Renal cortical epithelial cell (primary cell): ENCODE data around the gene SCAPER. TPM values are rescaled to one million over a fixed set of nuclear protein-coding genes. Genes with fewer than 3 reads are reported as not detected.

Source experiments
- DNase-seq: peaks from one replicate; pipeline ENCODE4 v3.0.0-alpha.2; 2011; ENCODE audit warnings: low read depth
- total RNA-seq: library from RNA; depleted of rRNA; stranded (reverse); fragments of >200 nt; gene quantifications from 2 replicates; pipeline ENCODE4 v1.2.3, GENCODE V29; 2014

SCAPER gene, protein sequence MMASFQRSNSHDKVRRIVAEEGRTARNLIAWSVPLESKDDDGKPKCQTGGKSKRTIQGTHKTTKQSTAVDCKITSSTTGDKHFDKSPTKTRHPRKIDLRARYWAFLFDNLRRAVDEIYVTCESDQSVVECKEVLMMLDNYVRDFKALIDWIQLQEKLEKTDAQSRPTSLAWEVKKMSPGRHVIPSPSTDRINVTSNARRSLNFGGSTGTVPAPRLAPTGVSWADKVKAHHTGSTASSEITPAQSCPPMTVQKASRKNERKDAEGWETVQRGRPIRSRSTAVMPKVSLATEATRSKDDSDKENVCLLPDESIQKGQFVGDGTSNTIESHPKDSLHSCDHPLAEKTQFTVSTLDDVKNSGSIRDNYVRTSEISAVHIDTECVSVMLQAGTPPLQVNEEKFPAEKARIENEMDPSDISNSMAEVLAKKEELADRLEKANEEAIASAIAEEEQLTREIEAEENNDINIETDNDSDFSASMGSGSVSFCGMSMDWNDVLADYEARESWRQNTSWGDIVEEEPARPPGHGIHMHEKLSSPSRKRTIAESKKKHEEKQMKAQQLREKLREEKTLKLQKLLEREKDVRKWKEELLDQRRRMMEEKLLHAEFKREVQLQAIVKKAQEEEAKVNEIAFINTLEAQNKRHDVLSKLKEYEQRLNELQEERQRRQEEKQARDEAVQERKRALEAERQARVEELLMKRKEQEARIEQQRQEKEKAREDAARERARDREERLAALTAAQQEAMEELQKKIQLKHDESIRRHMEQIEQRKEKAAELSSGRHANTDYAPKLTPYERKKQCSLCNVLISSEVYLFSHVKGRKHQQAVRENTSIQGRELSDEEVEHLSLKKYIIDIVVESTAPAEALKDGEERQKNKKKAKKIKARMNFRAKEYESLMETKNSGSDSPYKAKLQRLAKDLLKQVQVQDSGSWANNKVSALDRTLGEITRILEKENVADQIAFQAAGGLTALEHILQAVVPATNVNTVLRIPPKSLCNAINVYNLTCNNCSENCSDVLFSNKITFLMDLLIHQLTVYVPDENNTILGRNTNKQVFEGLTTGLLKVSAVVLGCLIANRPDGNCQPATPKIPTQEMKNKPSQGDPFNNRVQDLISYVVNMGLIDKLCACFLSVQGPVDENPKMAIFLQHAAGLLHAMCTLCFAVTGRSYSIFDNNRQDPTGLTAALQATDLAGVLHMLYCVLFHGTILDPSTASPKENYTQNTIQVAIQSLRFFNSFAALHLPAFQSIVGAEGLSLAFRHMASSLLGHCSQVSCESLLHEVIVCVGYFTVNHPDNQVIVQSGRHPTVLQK (N-terminal part only)
- total RNA-seq: 7.3 and 11.7 TPM in 2 replicates

DNA sequence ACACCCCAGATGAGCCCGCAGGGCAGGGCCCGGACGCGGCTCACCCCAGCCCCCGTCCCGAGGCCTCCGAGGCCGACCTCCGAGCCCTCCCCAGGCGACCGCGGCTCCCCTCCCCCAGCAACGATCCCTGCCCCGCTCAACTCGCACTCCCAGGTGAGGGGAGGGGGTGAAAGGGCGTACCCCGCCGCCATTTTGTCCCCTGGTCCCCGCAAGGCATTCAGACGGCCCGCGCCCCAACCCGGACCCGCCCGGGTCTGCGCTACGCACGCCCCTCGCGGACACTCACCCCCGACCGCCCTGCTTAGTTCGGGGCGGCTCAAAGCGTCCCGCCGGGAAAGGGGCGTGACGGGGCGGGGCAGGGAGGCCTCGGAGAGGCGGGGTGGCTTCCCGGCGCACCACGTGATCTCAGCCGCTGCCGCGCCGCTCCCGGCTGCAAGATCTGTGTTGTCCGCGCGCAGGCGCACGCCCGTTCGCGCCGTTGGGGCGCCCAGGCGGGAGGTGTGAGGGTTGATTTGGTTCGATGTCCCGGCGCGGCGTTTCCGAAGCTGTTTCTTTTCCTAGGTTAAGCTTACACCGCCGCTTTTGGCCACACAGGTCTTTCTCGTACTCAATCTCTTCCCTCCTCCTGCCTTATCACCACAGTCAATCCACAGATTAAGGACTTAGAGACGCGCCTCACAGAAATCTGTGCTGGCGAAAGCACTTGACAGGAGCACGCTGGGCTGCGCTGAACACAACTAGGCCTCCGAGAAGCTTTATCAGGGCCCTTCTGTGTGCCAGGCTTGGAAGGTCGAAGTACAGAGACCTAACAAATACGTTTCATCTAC lies at the start of gene SCAPER:
Gene SCAPER, minus strand, starts transcription at position 328 of the 827 bp plus-strand sequence. CDS start 21,523 bp downstream, outside the sequence.
- peak; percentile 66 for DNase-seq

DNA sequence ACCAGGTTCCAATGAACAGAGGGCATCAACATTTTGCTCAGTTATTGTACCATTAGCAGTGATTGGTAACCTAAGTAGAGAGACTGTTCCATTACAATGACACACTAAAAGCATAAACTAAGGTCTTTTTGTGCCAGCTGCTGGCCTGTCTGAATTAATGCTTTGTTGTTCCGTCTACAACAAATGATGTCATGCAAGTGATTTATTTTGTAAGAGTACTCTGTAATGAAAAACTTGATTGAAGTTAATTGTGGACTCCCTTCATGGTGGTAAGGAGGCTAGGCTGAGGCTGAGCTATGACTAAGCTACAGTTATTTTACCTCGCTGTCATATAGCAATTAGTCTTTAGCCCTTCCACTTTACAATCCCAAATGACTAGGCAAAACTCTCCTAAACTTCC lies 49.6 kb upstream of the SCAPER start:
- peak; percentile 45 for DNase-seq

DNA sequence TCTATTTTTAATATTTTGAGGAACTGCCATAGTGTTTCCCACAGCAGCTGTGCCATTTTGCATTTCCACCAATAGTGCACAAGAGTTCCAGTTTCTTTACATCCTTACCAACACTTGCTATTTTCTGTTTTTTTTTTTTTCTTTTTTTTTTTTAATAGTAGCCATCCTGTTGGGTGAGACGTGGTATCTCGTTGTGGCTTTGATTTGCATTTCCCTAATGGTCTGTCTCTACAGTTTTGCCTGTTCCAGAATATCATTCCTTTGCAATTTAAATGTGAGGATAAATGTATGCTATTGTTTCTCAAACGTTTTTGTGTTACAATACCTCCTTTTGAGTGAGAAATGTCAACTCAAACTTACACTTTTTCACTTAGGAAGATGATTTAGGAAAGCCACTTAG lies 48.8 kb upstream of the SCAPER start:
- DNase-seq: no peak

- DNase-seq: no peak
Measured at GRCh38 chr15:76951220-76951619, 46.1 kb upstream of the SCAPER start.

- DNase-seq: no peak
Measured at GRCh38 chr15:76947454-76947853, 42.3 kb upstream of the SCAPER start.

- DNase-seq: no peak
Measured at GRCh38 chr15:76945494-76946093, 40.5 kb upstream of the SCAPER start.

- no peak for DNase-seq
Measured at GRCh38 chr15:76942331-76942730, 37.2 kb upstream of the SCAPER start.

- no peak for DNase-seq
Measured at GRCh38 chr15:76941636-76942035, 36.5 kb upstream of the SCAPER start.

GRCh38 chr15:76939715-76940114 lies 34.6 kb upstream of the SCAPER start:
- DNase-seq: peak; percentile 18

GRCh38 chr15:76938752-76939151 lies 33.6 kb upstream of the SCAPER start:
- DNase-seq: no peak

- peak; percentile 75 for DNase-seq
Measured at GRCh38 chr15:76936671-76937070, 31.5 kb upstream of the SCAPER start.

DNA sequence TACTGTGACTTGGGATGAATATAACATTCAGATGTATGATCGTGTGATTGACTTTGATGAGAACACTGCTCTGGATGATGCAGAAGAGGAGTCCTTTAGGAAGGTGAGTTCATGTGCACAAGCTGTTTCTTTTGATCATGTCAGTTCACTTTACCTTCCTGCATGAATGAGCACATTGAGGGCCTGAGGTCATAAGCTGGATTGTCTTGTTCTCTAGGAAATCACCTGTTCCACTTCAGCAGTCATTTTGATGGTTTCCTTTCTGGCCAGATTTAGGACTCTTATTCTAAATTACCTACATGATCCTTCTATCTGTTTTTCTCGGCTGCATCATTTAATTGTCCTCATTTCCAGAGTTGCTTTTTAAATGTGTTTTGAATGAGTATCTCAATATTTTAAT lies 30.5 kb upstream of the SCAPER start:
- DNase-seq: peak; percentile 87

- no peak for DNase-seq
Measured at GRCh38 chr15:76932135-76932966, 27.2 kb upstream of the SCAPER start.

- peak; percentile 75 for DNase-seq
Measured at GRCh38 chr15:76931397-76932134, 26.4 kb upstream of the SCAPER start, which contains the start of gene RCN2. RCN2 (plus strand) TSS chr15:76931749; CDS start chr15:76931842, 93 bp downstream.

GRCh38 chr15:76930831-76931396 lies 25.8 kb upstream of the SCAPER start:
- DNase-seq: no peak

- no peak for DNase-seq
Measured at GRCh38 chr15:76929011-76929760, 24.0 kb upstream of the SCAPER start.

GRCh38 chr15:76928201-76928600 lies 23.1 kb upstream of the SCAPER start:
- DNase-seq: no peak

GRCh38 chr15:76916369-76916768 lies 11.2 kb upstream of the SCAPER start:
- DNase-seq: no peak
